Loucy (cell line): ENCODE data around the gene FRMD8.
A peak's percentile ranks its signal among the peaks of the same experiment; 100 is the strongest.

Experiments used
- H2AFZ ChIP-seq: fragments of 200-600 bp; sonication (generic); 2 replicates; pipeline ENCODE4 v1.6.0; 2016; ENCODE audit warnings: antibody characterized with exemption, mild to moderate bottlenecking, low read length, moderate library complexity
- H3F3A ChIP-seq: fragments of 200-600 bp; 2 replicates; pipeline ENCODE4 v1.6.0; 2016; ENCODE audit warnings: antibody characterized with exemption, low read depth, mild to moderate bottlenecking
- H3K27me3 ChIP-seq: fragments of 200-600 bp; sonication (generic); 2 replicates; pipeline ENCODE4 v1.6.1; 2014; ENCODE audit warnings: low read length, mild to moderate bottlenecking; ENCODE audit not compliant: insufficient read depth, poor library complexity, severe bottlenecking
- H3K36me3 ChIP-seq: fragments of 200-600 bp; sonication (generic); 2 replicates; pipeline ENCODE4 v1.6.1; 2016; ENCODE audit warnings: low read length; ENCODE audit not compliant: insufficient read depth
- H3K4me1 ChIP-seq: fragments of 200-600 bp; sonication (generic); 2 replicates; pipeline ENCODE4 v1.5.1; 2014; ENCODE audit warnings: low read length, mild to moderate bottlenecking; ENCODE audit not compliant: insufficient read depth, poor library complexity, severe bottlenecking
- H3K4me2 ChIP-seq: fragments of 200-600 bp; sonication (generic); 2 replicates; pipeline ENCODE4 v1.6.0; 2014; ENCODE audit warnings: antibody characterized with exemption, low read length, low read depth, mild to moderate bottlenecking; ENCODE audit not compliant: poor library complexity, severe bottlenecking
- H3K4me3 ChIP-seq: fragments of 200-600 bp; sonication (generic); 2 replicates; pipeline ENCODE4 v1.5.1; 2014; ENCODE audit warnings: low read length, mild to moderate bottlenecking, mixed read lengths; ENCODE audit not compliant: poor library complexity, severe bottlenecking
- H3K79me2 ChIP-seq: fragments of 200-600 bp; sonication (generic); 2 replicates; pipeline ENCODE4 v1.6.1; 2014; ENCODE audit warnings: low read length; ENCODE audit not compliant: insufficient read depth
- H3K9ac ChIP-seq: fragments of 200-600 bp; sonication (generic); 2 replicates; pipeline ENCODE4 v1.6.0; 2014; ENCODE audit warnings: mild to moderate bottlenecking, low read depth, low read length, moderate library complexity; ENCODE audit not compliant: poor library complexity, severe bottlenecking
- H3K9me2 ChIP-seq: fragments of 200-600 bp; sonication (generic); replicated peaks from 2 replicates; pipeline ENCODE4 v1.6.1; 2016; ENCODE audit warnings: low read depth, low read length, mixed read lengths
- H3K9me3 ChIP-seq: fragments of 200-600 bp; sonication (generic); 2 replicates; pipeline ENCODE4 v1.6.1; 2014; ENCODE audit warnings: mild to moderate bottlenecking, antibody characterized with exemption, low read length, low read depth; ENCODE audit not compliant: insufficient read depth
- H4K20me1 ChIP-seq: fragments of 200-600 bp; sonication (generic); 2 replicates; pipeline ENCODE4 v1.6.0; 2014; ENCODE audit warnings: antibody characterized with exemption, low read length, mild to moderate bottlenecking; ENCODE audit not compliant: insufficient read depth, poor library complexity, severe bottlenecking
- CTCF ChIP-seq: fragments of 200-600 bp; sonication (generic); conservative IDR thresholded peaks from 2 replicates; pipeline ENCODE4 v1.5.1; 2014; ENCODE audit warnings: mild to moderate bottlenecking, antibody characterized with exemption, low read length
- EZH2phosphoT487 ChIP-seq: fragments of 200-600 bp; IDR thresholded peaks from 2 replicates; pipeline ENCODE4 v1.6.1; 2018; ENCODE audit warnings: antibody characterized with exemption, mild to moderate bottlenecking, moderate library complexity, borderline replicate concordance

Gene FRMD8

GRCh38 chr11:65456418-65456817, 70.0 kb downstream of the FRMD8 start:
- no peaks in the 10 kb centered on the region for H3K36me3 ChIP-seq
- peak overlapping the region; percentile 80 for H3K4me2 ChIP-seq
- peaks cover 11% of the 10 kb centered on the region; the same call in 1 of the 2 replicates for H3K79me2 ChIP-seq
- H3K4me1 ChIP-seq, result peaks cover 23% of the 10 kb centered on the region
- no peaks in the 10 kb centered on the region for H3K9me3 ChIP-seq
- peak overlapping the region; percentile 12 for H3K9ac ChIP-seq
- no peaks in the 10 kb centered on the region for H3F3A ChIP-seq
- no peaks in the 10 kb centered on the region for H3K27me3 ChIP-seq
- H3K4me3 ChIP-seq, result peak overlapping the region; percentile 72
- no peaks in the 10 kb centered on the region for H4K20me1 ChIP-seq
- TF ChIP-seq CTCF, result no peak
- no peak for TF ChIP-seq EZH2phosphoT487
- H3K9me2 ChIP-seq, result no peaks in the 10 kb centered on the region
- H2AFZ ChIP-seq, result no peak overlapping the region

- Histone ChIP-seq H3K4me3 (no peak overlapping the region), H3K36me3 (no peaks in the 10 kb centered on the region), H2AFZ (no peak overlapping the region), H3K4me2 (peak overlapping the region; percentile 29), H3K9me2 (no peaks in the 10 kb centered on the region), H3F3A (no peaks in the 10 kb centered on the region), H3K9ac (no peak overlapping the region), H3K4me1 (peaks cover 21% of the 10 kb centered on the region), H4K20me1 (no peaks in the 10 kb centered on the region), H3K9me3 (no peaks in the 10 kb centered on the region), H3K27me3 (no peaks in the 10 kb centered on the region), H3K79me2 (peaks cover 11% of the 10 kb centered on the region; the same call in 1 of the 2 replicates)
- no peak for TF ChIP-seq EZH2phosphoT487
- TF ChIP-seq CTCF, result no peak
Observed at GRCh38 chr11:65459552-65459951, 73.1 kb downstream of the FRMD8 start.
